Common myeloid progenitor, CD34-positive (primary cell): ENCODE data around the gene RALGPS2.

Source experiments
- CTCF ChIA-PET: fragments of 350-600 bp; sonication (Branson Sonifier 250); formaldehyde crosslinking; loops from one replicate; lab custom pipeline; 2021; ENCODE audit warnings: antibody characterized with exemption; lab: Charles Lee
- POLR2A ChIA-PET: fragments of 350-600 bp; sonication (Branson Sonifier 250); formaldehyde crosslinking; loops from one replicate; lab custom pipeline; 2021; ENCODE audit warnings: antibody characterized with exemption; lab: Charles Lee
- DNase-seq, 3 donors: peaks; one replicate each; pipeline versions ENCODE4 v3.0.0 to v3.0.0-alpha.2; 2013
- H3K27ac ChIP-seq, 2 experiments: 1 replicate in 1 of 2; 2 replicates in 1 of 2; pipeline ENCODE4 v1.7.0; 2013; ENCODE audit warnings: inconsistent platforms in 2 of 2, low read length in 2 of 2, mild to moderate bottlenecking in 2 of 2, low read depth in 1 of 2, moderate library complexity in 1 of 2; ENCODE audit not compliant: severe bottlenecking in 2 of 2, insufficient read depth in 1 of 2, poor library complexity in 1 of 2
- H3K27me3 ChIP-seq, 5 experiments: replicated peaks in 2 of 5; 1 replicate in 3 of 5; 2 replicates in 2 of 5; pipeline versions ENCODE4 v1.6.1 to v1.7.0; 2013; ENCODE audit warnings: low read length in 4 of 5, mild to moderate bottlenecking in 2 of 5, moderate library complexity in 2 of 5, inconsistent platforms in 1 of 5; ENCODE audit not compliant: insufficient read depth in 5 of 5, control insufficient read depth in 4 of 5
- H3K36me3 ChIP-seq, 4 experiments: 1 replicate in 2 of 4; 2 replicates in 2 of 4; pipeline versions ENCODE4 v1.6.1 to v1.7.0; 2013; ENCODE audit warnings: low read length in 3 of 4, control low read depth in 1 of 4, mild to moderate bottlenecking in 1 of 4; ENCODE audit not compliant: control insufficient read depth in 4 of 4, insufficient read depth in 4 of 4
- H3K4me1 ChIP-seq, 4 experiments: 1 replicate in 3 of 4; 2 replicates in 1 of 4; pipeline versions ENCODE4 v1.6.1 to v1.7.1; 2013; ENCODE audit warnings: low read length in 3 of 4, mild to moderate bottlenecking in 3 of 4, control low read depth in 1 of 4, inconsistent platforms in 1 of 4, moderate library complexity in 1 of 4; ENCODE audit not compliant: control insufficient read depth in 4 of 4, insufficient read depth in 4 of 4; ENCODE audit errors: control extremely low read depth in 1 of 4
- H3K4me3 ChIP-seq, 7 experiments: 1 replicate in 4 of 7; 2 replicates in 3 of 7; pipeline versions ENCODE4 v1.5.1 to v1.7.0; 2013; ENCODE audit warnings: mild to moderate bottlenecking in 7 of 7, low read length in 6 of 7, moderate library complexity in 6 of 7, inconsistent platforms in 2 of 7, low read depth in 2 of 7, control low read depth in 1 of 7; ENCODE audit not compliant: insufficient read depth in 4 of 7, control insufficient read depth in 1 of 7; ENCODE audit errors: extremely low read depth in 1 of 7
- H3K9me3 ChIP-seq, 5 experiments: 1 replicate in 4 of 5; 2 replicates in 1 of 5; pipeline versions ENCODE4 v1.6.1 to v1.7.1; 2013; ENCODE audit warnings: low read length in 4 of 5, mild to moderate bottlenecking in 2 of 5, inconsistent platforms in 1 of 5, low read depth in 1 of 5, moderate library complexity in 1 of 5; ENCODE audit not compliant: control insufficient read depth in 4 of 5, insufficient read depth in 2 of 5; ENCODE audit errors: control extremely low read depth in 1 of 5
- WGBS: methylation state at CpG from one replicate; pipeline ENCODE4 v1.1.5; 2013; ENCODE audit not compliant: insufficient coverage; 5-methylcytosine and 5-hydroxymethylcytosine counted together

RALGPS2 gene

DNA sequence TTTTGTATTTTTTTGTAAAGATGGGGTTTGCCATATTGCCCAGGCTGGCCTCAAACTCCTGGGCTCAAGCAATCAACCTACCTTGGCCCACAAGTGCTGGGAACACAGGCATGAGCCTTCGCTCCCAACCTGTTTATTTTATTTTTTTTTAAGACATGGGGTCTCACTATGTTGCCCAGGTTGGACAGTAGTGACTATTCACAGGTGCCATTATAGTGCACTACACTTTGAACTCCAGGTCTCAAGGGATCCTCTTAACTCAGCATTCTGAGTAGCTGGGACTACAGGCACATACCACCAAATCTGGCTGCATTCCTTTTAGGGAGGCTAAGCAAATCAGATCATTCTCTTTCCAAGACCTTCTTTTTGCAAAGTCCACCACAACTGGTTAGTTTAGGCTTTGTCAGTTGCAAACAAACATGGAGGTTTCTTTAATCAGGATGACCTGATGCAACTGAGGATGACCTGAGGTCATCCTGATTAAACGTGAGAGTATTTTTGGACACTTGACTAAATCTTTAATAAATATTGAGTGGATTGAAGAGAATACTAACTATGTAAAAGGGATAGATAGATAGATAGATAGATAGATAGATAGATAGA is 30.0 kb upstream of the RALGPS2 start:
- Histone ChIP-seq H3K27ac (no peak overlapping the region), H3K4me3 (no peak overlapping the region), H3K36me3 (no peaks in the 10 kb centered on the region), H3K9me3 (no peaks in the 10 kb centered on the region), H3K27me3 (no peaks in the 10 kb centered on the region), H3K4me1 (no peaks in the 10 kb centered on the region)
- POLR2A ChIA-PET: no interaction called here
- DNase-seq: peak; percentile 29 to 67 (median 43)
- WGBS: 100% methylated on average over 1 of the region's 2 CpGs
- CTCF ChIA-PET: no interaction called here

GRCh38 chr1:178702146-178702545 is 22.9 kb upstream of the RALGPS2 start:
- 100% methylated on average over 2 of the region's 2 CpGs for WGBS
- Histone ChIP-seq H3K27ac (no peak overlapping the region), H3K9me3 (no peaks in the 10 kb centered on the region), H3K4me3 (no peak overlapping the region), H3K36me3 (no peaks in the 10 kb centered on the region), H3K4me1 (no peaks in the 10 kb centered on the region), H3K27me3 (no peaks in the 10 kb centered on the region)
- CTCF ChIA-PET: no interaction called here
- no peak for DNase-seq
- POLR2A ChIA-PET: no interaction called here

GRCh38 chr1:178704833-178705232 is 20.2 kb upstream of the RALGPS2 start:
- ChIA-PET CTCF (no interaction called here), POLR2A (no interaction called here)
- no peak overlapping the region for H3K27ac ChIP-seq
- H3K27me3 ChIP-seq: no peaks in the 10 kb centered on the region
- no peak overlapping the region for H3K4me3 ChIP-seq
- WGBS: no CpG with 5 or more reads among the region's 1 CpG
- H3K4me1 ChIP-seq: no peaks in the 10 kb centered on the region
- no peaks in the 10 kb centered on the region for H3K9me3 ChIP-seq
- no peaks in the 10 kb centered on the region for H3K36me3 ChIP-seq
- no peak for DNase-seq

DNA sequence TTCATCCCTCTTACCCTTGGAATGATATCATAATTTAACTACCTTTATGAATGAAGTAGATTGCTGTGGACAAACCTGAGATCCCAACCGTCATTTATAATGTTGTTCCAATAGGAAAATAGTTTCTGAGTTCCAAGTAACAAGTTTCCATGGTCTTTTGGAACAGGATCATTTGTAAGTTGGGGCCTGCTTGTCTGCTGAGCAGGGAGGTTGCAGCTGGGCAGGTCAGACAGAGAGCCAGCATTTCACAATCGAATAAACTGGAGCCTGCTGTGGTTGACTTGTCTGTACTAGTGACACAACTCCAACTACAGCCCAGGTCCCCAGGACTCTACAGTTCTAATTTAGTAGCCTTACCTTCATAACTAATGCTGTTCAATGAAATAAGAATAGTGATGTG is 18.6 kb upstream of the RALGPS2 start:
- Histone ChIP-seq H3K4me3 (no peak overlapping the region), H3K9me3 (no peaks in the 10 kb centered on the region), H3K27ac (no peak overlapping the region), H3K36me3 (no peaks in the 10 kb centered on the region), H3K27me3 (no peaks in the 10 kb centered on the region), H3K4me1 (no peaks in the 10 kb centered on the region)
- no peak for DNase-seq
- ChIA-PET CTCF (interaction anchor here (0.8 kb wide), 1 partner anchor 42 kb away, joined by 3 read pairs; no protein-coding TSS in a partner anchor), POLR2A (no interaction called here)
- WGBS: no CpG with 5 or more reads among the region's 2 CpGs

- no peak overlapping the region for H3K27ac ChIP-seq
- no peak for DNase-seq
- 22% methylated on average over 2 of the region's 2 CpGs for WGBS
- CTCF ChIA-PET: no interaction called here
- peaks cover 0 to 4% (median 1%) of the 10 kb centered on the region in 4 experiments for H3K4me1 ChIP-seq
- no peaks in the 10 kb centered on the region for H3K9me3 ChIP-seq
- no peaks in the 10 kb centered on the region for H3K36me3 ChIP-seq
- POLR2A ChIA-PET: no interaction called here
- no peaks in the 10 kb centered on the region for H3K27me3 ChIP-seq
- H3K4me3 ChIP-seq: no peak overlapping the region
Observed at GRCh38 chr1:178713259-178713658, 11.8 kb upstream of the RALGPS2 start.

DNA sequence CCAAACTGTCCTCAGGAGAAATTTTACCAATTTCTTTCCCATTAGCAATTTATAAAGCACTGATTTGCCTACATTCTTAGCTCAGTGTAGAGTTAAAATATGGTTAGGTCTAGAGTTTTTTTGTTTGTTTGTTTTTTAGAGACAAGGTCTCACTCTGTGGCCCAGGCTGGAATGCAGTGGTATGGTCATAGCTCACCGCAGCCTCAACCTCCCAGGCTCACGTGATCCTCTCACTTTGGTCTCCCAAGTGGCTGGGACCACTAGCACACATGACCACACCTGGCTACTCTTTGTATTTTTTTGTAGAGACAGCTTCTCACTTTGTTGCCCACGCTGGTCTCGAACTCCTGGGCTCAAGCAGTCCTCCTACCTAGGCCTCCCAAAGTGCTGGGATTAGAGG is 10.6 kb upstream of the RALGPS2 start:
- no peak for DNase-seq
- POLR2A ChIA-PET: no interaction called here
- WGBS: 100% methylated on average over 4 of the region's 4 CpGs
- Histone ChIP-seq H3K4me3 (no peak overlapping the region), H3K9me3 (no peaks in the 10 kb centered on the region), H3K27ac (no peak overlapping the region), H3K36me3 (no peaks in the 10 kb centered on the region), H3K4me1 (peaks cover 0 to 4% (median 2%) of the 10 kb centered on the region in 4 experiments), H3K27me3 (no peaks in the 10 kb centered on the region)
- CTCF ChIA-PET: no interaction called here

GRCh38 chr1:178716111-178716510 is 8.9 kb upstream of the RALGPS2 start:
- Histone ChIP-seq H3K36me3 (no peaks in the 10 kb centered on the region), H3K9me3 (no peaks in the 10 kb centered on the region), H3K4me3 (no peak overlapping the region), H3K27ac (no peak overlapping the region), H3K4me1 (peaks cover 0 to 4% (median 2%) of the 10 kb centered on the region in 4 experiments), H3K27me3 (no peaks in the 10 kb centered on the region)
- no peak for DNase-seq
- ChIA-PET CTCF (no interaction called here), POLR2A (no interaction called here)
